C1 segment of cervical spinal cord (tissue), 14 donors: Measurements from ENCODE around the gene LRRC45.

Experiments
- DNase-seq, 14 donors: peaks; one replicate each; lab custom pipeline; 2025; lab: John Stamatoyannopoulos, UW

The LRRC45 gene

DNA sequence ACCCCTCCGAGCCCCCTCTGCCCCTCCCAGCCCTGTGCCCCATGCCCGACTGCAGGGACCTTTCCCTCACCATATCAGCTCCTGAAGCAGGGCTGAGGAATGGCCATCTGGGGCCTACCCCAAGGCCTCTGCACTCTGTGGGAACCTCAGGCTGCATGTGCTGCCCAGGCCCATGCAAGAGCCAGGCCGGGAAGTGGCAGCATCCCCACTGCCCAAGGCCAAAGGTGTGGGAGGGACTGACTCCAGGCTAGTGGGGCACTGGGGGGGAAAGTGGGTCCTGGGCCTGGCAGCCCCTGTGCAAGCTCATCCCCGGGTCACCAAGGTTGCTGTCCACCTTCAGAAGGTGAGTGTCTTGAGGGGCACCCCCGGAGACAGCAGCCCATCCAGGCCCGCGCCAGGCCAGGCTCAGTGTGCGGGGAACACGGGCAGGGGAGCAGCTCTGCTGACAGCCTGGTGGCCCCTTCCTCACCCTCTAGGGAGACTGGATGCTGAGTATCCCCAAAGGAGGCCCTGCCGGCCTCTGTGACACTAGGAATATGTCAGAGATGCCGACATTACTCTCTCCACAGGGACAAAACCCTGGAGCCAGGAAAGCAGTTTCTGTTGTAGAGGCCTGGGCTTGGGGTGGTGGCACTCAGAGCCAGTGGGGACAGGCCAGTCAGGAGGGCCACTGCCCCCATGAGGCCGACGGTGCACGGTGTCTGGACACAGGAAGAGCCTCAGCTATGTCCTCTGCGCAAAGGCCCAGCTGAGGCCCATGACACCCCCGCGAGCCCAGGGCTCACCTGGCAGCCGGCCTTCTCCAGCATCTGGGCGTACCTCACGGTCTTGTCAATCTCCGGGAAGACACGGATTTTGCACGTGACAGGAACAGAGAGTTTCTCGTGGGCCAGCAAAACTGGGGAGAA is 39.2 kb downstream of the LRRC45 start:
- no peak for DNase-seq

GRCh38 chr17:82062984-82063368 is 39.9 kb downstream of the LRRC45 start:
- DNase-seq, result no peak

DNA sequence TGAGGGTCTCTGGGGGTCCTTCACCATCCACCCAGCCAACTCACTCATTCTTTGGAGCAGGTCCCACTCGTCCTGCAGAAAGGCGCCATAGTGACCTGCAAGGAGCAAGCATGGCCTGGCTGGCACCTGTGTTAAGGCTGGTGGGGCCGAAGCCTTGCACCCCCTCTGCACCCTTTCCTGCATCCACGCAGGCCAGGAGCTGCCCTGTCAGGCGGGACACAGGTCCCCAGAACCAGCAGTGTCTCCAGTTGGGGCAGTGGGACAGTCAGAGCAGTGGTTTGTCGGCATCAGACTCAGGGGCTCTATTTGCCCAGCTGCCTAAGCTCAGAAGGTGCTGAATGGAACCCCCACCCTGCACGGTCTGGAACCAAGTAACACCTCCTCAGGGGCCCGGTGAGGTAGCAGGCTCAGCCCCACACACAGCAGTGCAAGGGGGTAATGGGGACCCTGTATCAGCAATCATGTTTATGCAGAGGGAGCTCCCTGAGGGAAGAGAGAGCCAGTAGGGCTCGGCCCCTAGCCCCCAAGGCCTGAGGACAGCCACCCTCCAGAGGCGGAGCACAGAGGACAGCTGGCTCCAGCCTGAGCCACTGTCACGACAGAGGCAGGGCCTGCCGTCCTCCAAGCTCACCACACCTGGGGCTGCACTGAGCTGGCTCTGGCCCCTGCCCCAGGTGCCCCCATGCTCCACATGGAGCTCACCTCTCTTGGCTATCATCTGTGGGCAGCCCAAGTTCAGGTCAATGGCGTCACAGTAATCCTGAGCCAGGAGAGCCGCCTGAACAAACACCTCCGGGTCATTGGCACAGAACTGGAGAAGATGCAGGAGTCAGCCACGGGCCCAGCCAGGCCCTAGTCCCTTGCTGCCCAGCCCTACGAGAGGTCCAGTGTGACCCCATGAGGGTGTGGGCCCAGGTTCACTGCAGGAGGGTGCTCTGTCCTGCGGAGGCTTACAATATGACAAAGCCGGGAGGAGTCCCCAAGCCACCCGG is 40.6 kb downstream of the LRRC45 start:
- no peak for DNase-seq

- no peak for DNase-seq
Measured at GRCh38 chr17:82064433-82065192, 41.5 kb downstream of the LRRC45 start.

DNA sequence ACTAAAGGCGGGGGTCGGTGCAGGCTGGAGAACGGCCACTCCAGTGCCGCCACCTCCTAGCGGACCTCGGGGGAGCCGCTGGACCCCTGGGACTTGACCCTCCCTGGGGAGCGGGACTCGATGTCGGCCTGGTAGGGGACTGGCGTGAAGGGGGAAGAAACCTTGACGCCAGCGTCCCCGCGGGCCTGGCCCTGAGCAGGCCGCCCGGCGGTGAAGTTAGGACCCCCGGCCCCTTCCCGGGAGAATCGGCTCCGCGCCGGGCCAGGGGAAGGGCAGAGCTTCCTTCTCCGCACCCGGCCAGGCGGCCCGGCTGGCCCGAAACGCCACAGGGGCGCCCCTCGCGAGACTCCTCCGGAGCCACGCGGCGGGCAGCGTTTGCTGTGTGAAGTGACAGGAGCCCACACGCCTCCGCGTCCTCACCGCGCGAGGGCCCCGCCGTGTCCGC is 42.1 kb downstream of the LRRC45 start:
- peak in 1 of 14 donors; percentile 36 for DNase-seq

DNA sequence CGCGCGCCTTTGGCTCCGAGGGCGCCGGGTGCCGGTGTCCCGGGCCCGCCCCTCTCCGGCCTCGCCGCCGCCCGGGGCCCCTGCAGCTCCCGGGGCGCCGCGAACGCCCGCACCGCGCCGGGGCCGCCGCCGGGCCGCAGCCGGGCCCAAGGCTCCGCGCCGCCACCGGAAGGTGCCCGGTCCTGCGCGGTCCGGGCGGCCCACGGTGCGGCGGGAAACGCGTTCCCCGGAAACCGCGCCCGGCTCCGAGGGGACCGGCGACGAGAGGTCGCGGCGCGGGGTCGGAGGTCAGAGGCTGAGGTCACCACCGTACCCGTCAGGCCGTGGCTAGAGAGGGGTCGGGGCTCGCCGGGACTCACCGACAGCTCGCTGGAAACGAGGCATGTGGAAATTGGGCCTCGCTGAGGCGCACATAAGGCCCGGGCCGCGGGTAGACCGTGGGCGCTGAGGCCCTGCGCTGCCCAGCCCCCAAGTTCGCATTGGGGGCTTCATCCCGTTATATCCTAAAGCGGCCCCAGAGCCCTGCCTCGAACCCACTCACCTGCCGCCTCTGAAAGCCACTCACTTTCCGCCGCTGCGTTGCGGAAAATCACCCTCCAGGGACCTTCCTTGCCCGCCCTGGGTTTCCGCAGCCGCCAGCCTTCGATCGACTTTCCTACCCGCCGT is 42.7 kb downstream of the LRRC45 start, which contains the start of gene DUS1L:
DUS1L (minus strand) TSS at position 167 of the 666 bp plus-strand sequence. CDS start 745 bp downstream, outside the sequence.
- peak in 9 of 14 donors; percentile 9 to 77 (median 38) for DNase-seq

DNA sequence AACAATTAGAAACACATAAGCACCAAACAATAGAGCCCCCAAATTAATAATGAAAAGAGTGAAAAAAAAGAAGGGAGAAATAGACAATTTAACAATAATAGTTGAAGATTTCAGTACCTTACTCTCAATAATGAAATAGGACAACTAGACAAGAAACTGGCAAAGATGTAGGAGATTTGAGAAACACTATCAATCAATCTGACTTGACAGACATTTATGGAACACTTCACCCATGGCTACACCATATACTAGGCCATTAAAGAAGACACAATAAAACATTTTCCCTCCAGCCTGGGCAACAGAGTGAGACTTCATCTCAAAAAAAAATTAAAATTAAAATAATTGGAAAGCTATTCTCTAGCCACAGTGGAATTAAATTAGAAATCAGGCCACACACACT is 47.5 kb downstream of the LRRC45 start:
- DNase-seq, result no peak

- DNase-seq, result no peak
Measured at GRCh38 chr17:82072827-82073226, 49.7 kb downstream of the LRRC45 start.

GRCh38 chr17:82073446-82073845 is 50.3 kb downstream of the LRRC45 start:
- DNase-seq, result no peak

- no peak for DNase-seq
Measured at GRCh38 chr17:82076018-82076784, 53.1 kb downstream of the LRRC45 start.

- no peak for DNase-seq
Measured at GRCh38 chr17:82076785-82077591, 53.9 kb downstream of the LRRC45 start.

- peak in 1 of 14 donors; percentile 22 for DNase-seq
Measured at GRCh38 chr17:82077617-82078358, 54.7 kb downstream of the LRRC45 start.

DNA sequence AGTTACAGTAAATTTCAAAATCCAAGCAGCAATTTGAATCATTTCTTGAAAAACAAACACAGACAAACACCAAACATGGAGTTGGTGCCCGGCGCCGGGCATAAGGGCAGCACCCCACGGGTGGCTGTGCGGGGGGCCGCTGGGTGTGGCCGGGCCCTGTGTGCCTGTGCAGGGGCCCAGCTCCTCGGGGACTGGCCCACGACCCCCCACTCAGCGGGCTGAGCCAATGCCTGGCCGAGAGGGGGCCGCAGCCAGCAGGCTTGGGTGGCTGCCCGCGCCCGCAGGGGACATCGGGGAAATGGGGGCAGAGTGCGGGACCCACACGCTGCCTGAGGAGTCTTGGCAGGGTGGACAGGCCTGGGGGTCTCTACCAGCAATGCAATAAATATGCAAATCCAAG is 55.3 kb downstream of the LRRC45 start:
- no peak for DNase-seq

DNA sequence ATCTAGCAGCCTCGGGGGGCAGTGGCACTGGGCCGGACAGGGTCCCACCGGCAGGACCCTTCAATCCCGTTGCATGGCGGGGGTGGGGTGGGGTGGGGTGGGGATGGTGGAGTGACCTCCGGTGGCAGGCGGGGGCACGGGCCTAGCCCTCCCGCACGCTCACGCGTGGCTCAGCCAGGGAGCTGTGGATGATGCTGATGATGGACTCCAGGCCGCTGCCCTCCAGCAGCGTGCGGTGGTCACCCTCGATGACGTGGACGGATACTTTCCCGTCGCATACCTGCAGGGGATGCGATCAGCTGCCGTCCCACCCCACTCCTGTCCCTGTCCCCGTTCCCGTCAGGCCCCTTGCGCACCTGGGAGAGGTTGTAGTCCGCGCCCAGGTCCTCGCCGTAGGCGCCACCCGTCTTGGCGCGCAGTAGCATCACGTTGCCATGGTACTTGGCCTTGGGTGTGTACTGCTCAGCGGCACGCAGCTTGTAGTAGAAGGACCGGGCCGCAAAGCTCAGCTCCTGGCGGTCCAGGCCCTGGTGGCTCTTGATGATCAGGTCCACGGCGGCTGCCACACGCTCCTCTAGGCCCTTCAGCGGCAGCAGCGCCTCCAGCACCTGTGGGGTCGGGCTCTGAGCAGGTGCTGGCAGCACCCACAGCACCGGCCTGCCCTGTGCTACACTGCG is 56.0 kb downstream of the LRRC45 start:
- DNase-seq, result no peak

DNA sequence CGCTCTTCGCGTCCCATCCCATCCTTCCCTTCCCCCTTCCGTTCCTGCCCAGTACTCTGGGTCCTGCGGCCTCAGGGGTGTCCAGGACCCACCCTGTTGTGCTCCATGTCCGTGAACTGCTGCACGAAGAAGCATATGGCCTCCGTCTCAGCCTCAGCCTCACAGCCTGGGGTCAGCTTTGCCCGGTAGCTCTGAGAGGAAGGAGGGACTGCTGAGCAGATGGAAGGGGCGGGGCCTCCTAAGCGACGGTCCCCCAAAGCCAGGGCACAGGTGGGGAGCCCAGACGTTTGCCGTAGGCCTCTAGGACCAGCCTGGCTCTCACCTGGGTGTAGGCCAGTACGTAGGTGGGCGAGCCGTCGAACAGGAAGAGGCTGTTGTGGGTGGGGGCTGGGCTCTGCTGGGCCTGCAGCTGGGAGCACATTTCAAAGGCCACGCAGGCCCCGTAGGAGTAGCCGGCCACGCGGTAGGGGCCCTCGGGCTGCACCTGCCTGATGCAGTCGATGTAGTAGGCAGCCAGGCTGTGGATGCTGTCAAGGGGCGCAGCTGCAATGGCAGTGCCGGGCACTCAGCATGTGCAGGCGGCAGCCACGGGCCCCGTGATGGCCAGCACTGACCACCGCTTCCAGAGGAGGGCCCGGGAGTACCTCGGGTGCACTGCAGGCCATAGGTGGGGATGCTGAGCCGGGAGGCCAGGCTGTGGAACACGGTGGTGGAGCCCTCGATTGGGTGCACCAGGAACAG is 57.1 kb downstream of the LRRC45 start:
- peak in 1 of 14 donors; percentile 17 for DNase-seq
